ENCODE results near the gene EML6. TPM values are rescaled to one million over a fixed set of nuclear protein-coding genes. Genes with fewer than 3 reads are reported as not detected.

The EML6 gene
- polyA plus RNA-seq, 4 donors, result 0.54 to 6.3 (median 1.1) TPM

DNA sequence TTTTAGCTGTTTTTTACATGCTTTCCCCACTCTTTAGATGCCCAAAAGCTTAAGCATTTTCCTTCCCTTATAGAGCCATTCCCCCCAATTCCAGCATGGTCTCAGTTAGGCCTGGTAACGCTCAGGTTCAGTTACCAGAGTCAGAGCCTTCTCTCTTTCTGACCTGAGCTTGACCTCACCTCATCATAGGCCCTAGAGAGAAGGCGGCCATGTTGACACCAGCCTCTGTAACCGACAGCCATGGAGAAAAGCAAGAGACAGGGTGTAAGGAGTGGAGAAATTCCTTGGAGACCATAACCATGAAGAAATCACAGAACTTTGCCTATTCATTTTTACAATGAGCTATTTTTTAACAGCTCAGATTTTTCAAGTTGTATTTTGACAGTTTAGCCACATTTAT is 227.3 kb downstream of the EML6 start:
- 92 to 94% (median 93%) methylated on average over 3 of the region's 3 CpGs for WGBS, 3 donors
- Histone ChIP-seq H3K4me3 (ENCODE audit: low read depth in 1 of 3, low read length in 3 of 3) (no peak overlapping the region), H3K27ac (ENCODE audit: low read depth in 1 of 3, low read length in 2 of 3) (no peak overlapping the region)

DNA sequence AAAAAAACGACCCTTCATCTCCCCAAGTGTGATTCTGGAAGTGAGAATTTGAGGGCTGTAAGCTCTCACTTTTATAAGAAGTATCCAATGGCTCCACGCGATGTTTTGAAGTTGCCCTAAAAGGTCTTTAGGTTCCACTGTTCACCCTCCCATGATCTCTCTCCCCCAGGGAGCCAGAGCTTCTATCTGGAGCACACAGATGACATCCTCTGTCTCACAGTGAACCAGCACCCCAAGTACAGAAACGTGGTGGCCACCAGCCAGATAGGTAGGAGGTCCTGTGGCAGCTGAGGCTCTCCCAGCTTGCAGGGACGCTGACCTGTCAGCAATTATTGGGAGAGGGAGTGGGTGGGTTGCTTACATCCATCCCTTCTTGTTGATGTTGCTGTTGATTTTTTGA is 229.0 kb downstream of the EML6 start:
- no peaks in the 10 kb centered on the region for H3K27me3 ChIP-seq (ENCODE audit: control insufficient read depth in 3 of 3, insufficient read depth in 3 of 3, low read length in 3 of 3)
- no peaks in the 10 kb centered on the region for H3K9me3 ChIP-seq (ENCODE audit: control insufficient read depth in 2 of 2, insufficient read depth in 1 of 2, low read depth in 1 of 2, low read length in 1 of 2)
- H3K4me3 ChIP-seq (ENCODE audit: low read depth in 1 of 3, low read length in 3 of 3), result no peak overlapping the region
- FAIRE-seq (no peak), DNase-seq (no peak)
- WGBS, 3 donors, result 71 to 78% (median 77%) methylated on average over 5 of the region's 5 CpGs
- H3K36me3 ChIP-seq (ENCODE audit: control insufficient read depth in 3 of 3, insufficient read depth in 2 of 3, low read depth in 1 of 3, low read length in 3 of 3), result peaks cover 0 to 3% (median 0%) of the 10 kb centered on the region in 3 donors
- no peak overlapping the region for H3K27ac ChIP-seq (ENCODE audit: low read depth in 1 of 3, low read length in 2 of 3)
- H3K4me1 ChIP-seq (ENCODE audit: control insufficient read depth in 3 of 3, insufficient read depth in 2 of 3, low read depth in 1 of 3, low read length in 2 of 3), result peaks cover 0 to 3% (median 0%) of the 10 kb centered on the region in 3 donors

More for the DNA sequence above, 227.3 kb downstream of the EML6 start:
- Histone ChIP-seq H3K36me3 (ENCODE audit: control insufficient read depth in 3 of 3, insufficient read depth in 2 of 3, low read depth in 1 of 3, low read length in 3 of 3) (peaks cover 0 to 3% (median 0%) of the 10 kb centered on the region in 3 donors), H3K9me3 (ENCODE audit: control insufficient read depth in 2 of 2, insufficient read depth in 1 of 2, low read depth in 1 of 2, low read length in 1 of 2) (no peaks in the 10 kb centered on the region), H3K4me1 (ENCODE audit: control insufficient read depth in 3 of 3, insufficient read depth in 2 of 3, low read depth in 1 of 3, low read length in 2 of 3) (no peaks in the 10 kb centered on the region), H3K27me3 (ENCODE audit: control insufficient read depth in 3 of 3, insufficient read depth in 3 of 3, low read length in 3 of 3) (no peaks in the 10 kb centered on the region)
- DNase-seq (no peak), FAIRE-seq (no peak)

DNA sequence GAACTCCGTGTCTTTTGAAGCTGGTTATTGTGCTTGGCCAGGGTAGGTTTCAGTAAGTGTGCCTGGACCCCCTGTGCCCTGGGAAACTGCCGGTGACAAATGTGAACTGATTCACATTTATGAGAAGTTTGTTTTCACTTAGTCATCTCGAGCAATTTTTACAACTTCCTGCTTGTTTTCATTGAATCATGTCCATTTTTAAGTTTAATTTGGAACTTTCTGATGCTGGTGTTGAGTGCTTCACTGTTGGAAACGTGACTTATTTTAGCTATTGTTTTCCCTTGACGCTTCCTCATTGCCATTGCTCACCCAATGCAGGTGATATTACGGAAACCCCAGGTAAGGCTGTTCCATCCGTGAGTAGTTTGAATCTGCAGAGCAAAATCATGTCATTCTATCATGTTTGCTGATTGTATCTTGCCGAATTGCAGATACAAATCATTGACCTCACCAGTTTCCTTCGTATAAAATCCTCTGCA is 229.6 kb downstream of the EML6 start:
- Histone ChIP-seq H3K27ac (ENCODE audit: low read depth in 1 of 3, low read length in 2 of 3) (no peak overlapping the region), H3K4me3 (ENCODE audit: low read depth in 1 of 3, low read length in 3 of 3) (no peak overlapping the region), H3K36me3 (ENCODE audit: control insufficient read depth in 3 of 3, insufficient read depth in 2 of 3, low read depth in 1 of 3, low read length in 3 of 3) (peaks cover 0 to 3% (median 0%) of the 10 kb centered on the region in 3 donors), H3K4me1 (ENCODE audit: control insufficient read depth in 3 of 3, insufficient read depth in 2 of 3, low read depth in 1 of 3, low read length in 2 of 3) (peaks cover 0 to 3% (median 0%) of the 10 kb centered on the region in 3 donors), H3K9me3 (ENCODE audit: control insufficient read depth in 2 of 2, insufficient read depth in 1 of 2, low read depth in 1 of 2, low read length in 1 of 2) (no peaks in the 10 kb centered on the region), H3K27me3 (ENCODE audit: control insufficient read depth in 3 of 3, insufficient read depth in 3 of 3, low read length in 3 of 3) (no peaks in the 10 kb centered on the region)
- DNase-seq (no peak), FAIRE-seq (no peak)
- WGBS, 3 donors, result 73 to 75% (median 73%) methylated on average over 9 of the region's 9 CpGs

DNA sequence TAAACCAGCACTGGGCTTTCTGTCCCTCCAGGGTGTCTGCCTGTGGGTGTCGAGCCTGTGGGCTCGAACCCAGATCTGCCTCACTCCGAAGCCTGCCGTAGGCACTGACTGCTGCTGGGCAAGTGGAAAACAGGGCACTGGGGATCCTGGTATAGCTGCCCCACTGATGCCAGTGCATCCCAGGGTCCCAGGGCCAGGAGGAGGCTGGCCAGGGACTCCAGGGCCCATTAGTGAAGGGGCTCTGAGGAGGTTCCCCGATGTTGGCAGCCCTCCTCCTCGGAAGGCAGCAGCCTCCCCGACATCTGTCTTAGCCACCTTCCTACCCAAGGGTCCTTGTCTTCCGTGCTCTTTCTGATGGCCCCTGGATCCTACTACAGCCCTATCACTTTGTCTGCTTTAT is 230.7 kb downstream of the EML6 start:
- Histone ChIP-seq H3K27ac (ENCODE audit: low read depth in 1 of 3, low read length in 2 of 3) (no peak overlapping the region), H3K9me3 (ENCODE audit: control insufficient read depth in 2 of 2, insufficient read depth in 1 of 2, low read depth in 1 of 2, low read length in 1 of 2) (no peaks in the 10 kb centered on the region), H3K27me3 (ENCODE audit: control insufficient read depth in 3 of 3, insufficient read depth in 3 of 3, low read length in 3 of 3) (no peaks in the 10 kb centered on the region), H3K36me3 (ENCODE audit: control insufficient read depth in 3 of 3, insufficient read depth in 2 of 3, low read depth in 1 of 3, low read length in 3 of 3) (peaks cover 0 to 3% (median 0%) of the 10 kb centered on the region in 3 donors), H3K4me3 (ENCODE audit: low read depth in 1 of 3, low read length in 3 of 3) (no peak overlapping the region), H3K4me1 (ENCODE audit: control insufficient read depth in 3 of 3, insufficient read depth in 2 of 3, low read depth in 1 of 3, low read length in 2 of 3) (peaks cover 0 to 3% (median 0%) of the 10 kb centered on the region in 3 donors)
- WGBS, 3 donors, result 84 to 90% (median 85%) methylated on average over 8 of the region's 8 CpGs
- FAIRE-seq, result no peak
- no peak for DNase-seq

DNA sequence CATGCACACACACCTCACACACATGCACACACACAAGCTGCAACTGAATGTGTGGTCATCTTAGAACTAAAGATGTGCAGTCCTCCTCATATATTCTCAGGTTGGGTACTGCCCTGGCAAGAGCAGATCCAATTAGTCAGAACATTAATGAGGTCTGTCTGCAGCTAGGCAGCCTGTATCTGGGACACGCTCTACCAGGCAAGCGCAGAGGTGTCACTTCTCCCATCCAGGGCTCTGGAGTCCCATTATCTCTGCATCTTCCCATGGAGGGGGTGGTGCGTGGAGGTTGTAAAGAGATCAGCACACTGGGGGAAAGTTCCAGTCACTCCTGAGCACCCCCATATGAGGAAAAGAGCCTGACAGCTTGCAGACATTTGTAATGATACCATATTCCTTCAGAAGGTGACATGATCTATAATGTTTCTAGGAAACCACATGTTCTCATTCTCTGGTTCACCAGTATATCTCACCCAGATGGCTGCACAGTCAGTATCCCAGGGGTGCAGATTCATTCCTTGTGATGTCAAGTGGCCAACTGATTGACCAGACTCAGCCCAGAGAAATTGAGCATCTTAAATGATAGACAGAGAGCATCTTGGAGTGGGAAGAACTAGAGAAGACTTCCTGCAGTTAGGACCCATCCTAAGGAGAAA is 231.4 kb downstream of the EML6 start:
- H3K9me3 ChIP-seq (ENCODE audit: control insufficient read depth in 2 of 2, insufficient read depth in 1 of 2, low read depth in 1 of 2, low read length in 1 of 2), result no peaks in the 10 kb centered on the region
- 83 to 99% (median 98%) methylated on average over 3 of the region's 3 CpGs for WGBS, 3 donors
- no peaks in the 10 kb centered on the region for H3K27me3 ChIP-seq (ENCODE audit: control insufficient read depth in 3 of 3, insufficient read depth in 3 of 3, low read length in 3 of 3)
- DNase-seq (no peak), FAIRE-seq (no peak)
- no peak overlapping the region for H3K27ac ChIP-seq (ENCODE audit: low read depth in 1 of 3, low read length in 2 of 3)
- no peaks in the 10 kb centered on the region for H3K36me3 ChIP-seq (ENCODE audit: control insufficient read depth in 3 of 3, insufficient read depth in 2 of 3, low read depth in 1 of 3, low read length in 3 of 3)
- no peak overlapping the region for H3K4me3 ChIP-seq (ENCODE audit: low read depth in 1 of 3, low read length in 3 of 3)
- H3K4me1 ChIP-seq (ENCODE audit: control insufficient read depth in 3 of 3, insufficient read depth in 2 of 3, low read depth in 1 of 3, low read length in 2 of 3), result peaks cover 0 to 3% (median 0%) of the 10 kb centered on the region in 3 donors

DNA sequence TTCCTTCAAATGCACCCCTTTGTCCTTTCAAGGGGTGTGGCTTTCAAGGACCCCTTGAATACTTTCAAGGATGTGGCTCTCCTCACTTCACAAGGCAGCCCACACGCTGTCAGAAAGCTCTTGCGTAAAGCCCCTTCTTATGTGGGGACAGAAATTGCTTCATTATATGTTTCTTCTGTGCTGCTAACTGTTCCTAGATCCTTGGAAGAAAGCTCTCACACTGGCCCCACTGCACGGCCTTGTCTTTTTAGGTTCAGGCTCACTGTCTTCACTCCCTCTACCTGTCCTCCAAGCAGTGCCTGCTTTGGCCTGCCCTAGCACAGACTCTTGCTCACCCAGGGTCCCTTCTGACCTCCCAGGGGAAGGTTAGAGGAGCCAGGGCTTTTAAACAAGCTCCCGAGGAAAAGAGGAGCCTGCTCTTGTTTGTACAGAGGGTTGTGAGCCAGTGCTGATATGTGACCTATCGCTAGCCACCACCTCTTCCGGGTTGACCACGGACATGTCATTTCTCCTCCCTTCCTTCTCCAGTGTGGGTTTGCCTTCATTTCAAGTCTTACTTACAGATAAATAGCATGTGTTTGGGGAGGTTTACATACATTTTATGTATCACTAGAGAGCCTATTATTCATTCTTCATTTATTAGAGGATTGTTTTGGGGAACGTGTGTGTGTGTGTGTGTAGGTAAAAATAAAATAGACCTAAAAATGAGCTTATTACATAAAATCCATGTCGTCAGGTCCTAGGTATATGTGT is 232.1 kb downstream of the EML6 start:
- Histone ChIP-seq H3K9me3 (ENCODE audit: control insufficient read depth in 2 of 2, insufficient read depth in 1 of 2, low read depth in 1 of 2, low read length in 1 of 2) (no peaks in the 10 kb centered on the region), H3K27ac (ENCODE audit: low read depth in 1 of 3, low read length in 2 of 3) (no peak overlapping the region), H3K27me3 (ENCODE audit: control insufficient read depth in 3 of 3, insufficient read depth in 3 of 3, low read length in 3 of 3) (no peaks in the 10 kb centered on the region), H3K4me3 (ENCODE audit: low read depth in 1 of 3, low read length in 3 of 3) (no peak overlapping the region), H3K36me3 (ENCODE audit: control insufficient read depth in 3 of 3, insufficient read depth in 2 of 3, low read depth in 1 of 3, low read length in 3 of 3) (no peaks in the 10 kb centered on the region), H3K4me1 (ENCODE audit: control insufficient read depth in 3 of 3, insufficient read depth in 2 of 3, low read depth in 1 of 3, low read length in 2 of 3) (peaks cover 0 to 3% (median 0%) of the 10 kb centered on the region in 3 donors)
- WGBS, 3 donors, result 57 to 74% (median 66%) methylated on average over 9 of the region's 9 CpGs
- peak; percentile 27 to 36 for DNase-seq
- FAIRE-seq, result no peak

DNA sequence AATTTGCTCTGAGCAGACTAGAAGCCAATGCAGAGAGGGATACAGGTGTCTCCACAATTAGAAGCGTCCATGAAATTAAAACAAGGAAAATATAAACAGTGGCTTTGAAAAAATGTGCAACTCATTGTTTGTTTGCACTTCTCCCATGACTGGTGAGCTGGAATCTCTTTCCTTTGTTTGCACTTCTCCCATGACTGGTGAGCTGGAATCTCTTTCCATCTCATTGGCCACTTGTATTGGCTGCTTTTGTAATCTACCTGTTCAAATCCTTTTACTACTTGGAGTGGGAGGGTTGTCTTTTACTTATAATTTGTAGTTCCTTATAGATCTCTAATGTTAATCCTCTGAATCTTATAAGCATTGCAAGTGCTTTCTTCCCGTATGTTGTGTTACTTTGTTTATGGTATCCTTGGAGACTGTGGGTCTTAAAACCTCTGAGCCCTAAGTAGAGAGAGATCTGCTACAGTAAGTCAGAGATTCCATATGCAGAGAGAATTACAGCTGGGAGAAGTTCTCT is 232.7 kb downstream of the EML6 start:
- DNase-seq, result peak in 1 of 2 donors; percentile 54
- Histone ChIP-seq H3K27ac (ENCODE audit: low read depth in 1 of 3, low read length in 2 of 3) (no peak overlapping the region), H3K9me3 (ENCODE audit: control insufficient read depth in 2 of 2, insufficient read depth in 1 of 2, low read depth in 1 of 2, low read length in 1 of 2) (no peaks in the 10 kb centered on the region), H3K4me1 (ENCODE audit: control insufficient read depth in 3 of 3, insufficient read depth in 2 of 3, low read depth in 1 of 3, low read length in 2 of 3) (peaks cover 0 to 3% (median 0%) of the 10 kb centered on the region in 3 donors), H3K27me3 (ENCODE audit: control insufficient read depth in 3 of 3, insufficient read depth in 3 of 3, low read length in 3 of 3) (no peaks in the 10 kb centered on the region), H3K4me3 (ENCODE audit: low read depth in 1 of 3, low read length in 3 of 3) (no peak overlapping the region), H3K36me3 (ENCODE audit: control insufficient read depth in 3 of 3, insufficient read depth in 2 of 3, low read depth in 1 of 3, low read length in 3 of 3) (no peaks in the 10 kb centered on the region)
- no peak for FAIRE-seq
- 54 to 63% (median 60%) methylated on average over 2 of the region's 2 CpGs for WGBS, 3 donors

DNA sequence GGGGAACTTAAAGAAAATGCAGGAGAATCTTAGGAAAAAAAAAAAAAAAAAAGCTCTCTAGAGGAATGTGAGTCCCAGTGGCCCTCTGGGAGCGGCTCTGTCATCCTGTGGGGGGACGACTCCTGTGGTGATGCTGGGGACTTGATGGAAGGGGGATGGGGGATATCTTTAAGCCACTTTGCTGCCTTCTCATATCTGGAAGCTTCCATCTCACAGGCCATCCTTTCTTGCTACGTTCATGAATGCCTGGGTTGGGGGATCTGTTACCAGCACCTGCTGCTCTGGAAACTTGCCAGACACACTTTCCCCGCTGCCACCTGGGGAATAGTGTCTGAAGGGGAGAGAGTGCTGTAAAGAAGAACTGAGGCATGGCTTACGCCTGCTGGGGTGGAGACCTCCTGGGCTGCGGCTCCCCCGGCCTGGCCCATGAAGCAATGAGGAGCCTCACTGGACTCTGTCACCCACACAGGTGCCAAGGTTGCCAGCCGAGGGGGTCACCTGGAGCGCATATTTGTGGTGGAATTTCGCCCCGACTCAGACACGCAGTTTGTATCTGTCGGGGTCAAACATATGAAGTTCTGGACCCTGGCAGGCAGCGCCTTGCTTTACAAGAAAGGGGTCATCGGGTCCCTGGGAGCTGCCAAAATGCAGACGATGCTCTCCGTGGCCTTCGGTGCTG is 234.0 kb downstream of the EML6 start:
- Histone ChIP-seq H3K27ac (ENCODE audit: low read depth in 1 of 3, low read length in 2 of 3) (no peak overlapping the region), H3K27me3 (ENCODE audit: control insufficient read depth in 3 of 3, insufficient read depth in 3 of 3, low read length in 3 of 3) (no peaks in the 10 kb centered on the region), H3K36me3 (ENCODE audit: control insufficient read depth in 3 of 3, insufficient read depth in 2 of 3, low read depth in 1 of 3, low read length in 3 of 3) (peaks cover 0 to 1% (median 0%) of the 10 kb centered on the region in 3 donors), H3K4me3 (ENCODE audit: low read depth in 1 of 3, low read length in 3 of 3) (no peak overlapping the region), H3K4me1 (ENCODE audit: control insufficient read depth in 3 of 3, insufficient read depth in 2 of 3, low read depth in 1 of 3, low read length in 2 of 3) (peaks cover 0 to 5% (median under 1%) of the 10 kb centered on the region in 3 donors), H3K9me3 (ENCODE audit: control insufficient read depth in 2 of 2, insufficient read depth in 1 of 2, low read depth in 1 of 2, low read length in 1 of 2) (no peaks in the 10 kb centered on the region)
- FAIRE-seq (no peak), DNase-seq (no peak)
- WGBS, 3 donors, result 92 to 93% (median 92%) methylated on average over 18 of the region's 18 CpGs

Measured in small intestine (tissue), 7 donors.